DOHH2 (cell line): Measurements from ENCODE around the gene ZMIZ1.

Experiments
- EZH2phosphoT487 ChIP-seq: fragments of 200-600 bp; sonication (generic); IDR thresholded peaks from 2 replicates; pipeline ENCODE4 v1.6.1; 2017; ENCODE audit warnings: borderline replicate concordance, mild to moderate bottlenecking, antibody characterized with exemption, low read length, moderate library complexity, mixed read lengths
- TF ChIP-seq, protein P1 (sequence below): fragments of 200-600 bp; sonication (generic); IDR thresholded peaks from one replicate; pipeline ENCODE4 v1.5.1; 2014; ENCODE audit warnings: antibody characterized with exemption, mild to moderate bottlenecking, low read depth, low read length; ENCODE audit not compliant: poor library complexity, severe bottlenecking

DNA sequence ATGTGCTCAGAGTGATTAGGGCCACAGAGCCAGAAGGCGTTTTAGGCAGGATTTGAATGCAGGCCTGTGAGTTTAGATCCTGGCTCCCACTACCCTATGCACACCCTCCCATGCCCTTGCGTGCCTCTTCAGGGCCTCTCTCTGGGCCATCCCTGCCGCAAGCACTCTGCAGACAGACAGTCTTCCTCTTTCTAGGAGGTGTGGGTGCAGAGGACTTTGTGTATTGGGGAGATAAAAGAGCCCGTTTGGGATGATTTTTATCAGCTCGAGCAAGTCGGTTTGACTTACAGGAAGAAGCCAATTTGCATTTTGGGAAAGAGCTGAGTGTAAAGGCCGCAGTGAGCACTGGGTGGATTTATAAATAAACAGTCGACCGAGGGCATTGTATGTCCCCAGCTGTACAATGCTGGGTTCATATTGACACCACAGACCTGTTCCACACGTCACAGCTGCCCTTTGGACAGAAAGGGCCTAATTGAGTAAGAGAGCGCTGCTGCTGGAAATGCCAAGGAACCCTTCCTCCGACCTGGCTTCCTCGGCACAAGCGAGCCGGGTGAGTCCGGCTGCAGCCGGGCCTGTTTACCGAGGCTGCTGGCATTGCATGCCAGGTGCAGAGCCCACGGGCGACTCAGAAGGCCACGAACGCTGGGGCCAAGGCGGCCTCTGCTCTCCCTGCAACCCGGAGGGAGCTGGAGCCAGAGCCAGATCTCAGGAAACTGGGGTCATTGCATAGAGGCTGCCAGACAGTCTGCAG, 25.1 kb downstream of the ZMIZ1 start:
- TF ChIP-seq, protein P1, sequence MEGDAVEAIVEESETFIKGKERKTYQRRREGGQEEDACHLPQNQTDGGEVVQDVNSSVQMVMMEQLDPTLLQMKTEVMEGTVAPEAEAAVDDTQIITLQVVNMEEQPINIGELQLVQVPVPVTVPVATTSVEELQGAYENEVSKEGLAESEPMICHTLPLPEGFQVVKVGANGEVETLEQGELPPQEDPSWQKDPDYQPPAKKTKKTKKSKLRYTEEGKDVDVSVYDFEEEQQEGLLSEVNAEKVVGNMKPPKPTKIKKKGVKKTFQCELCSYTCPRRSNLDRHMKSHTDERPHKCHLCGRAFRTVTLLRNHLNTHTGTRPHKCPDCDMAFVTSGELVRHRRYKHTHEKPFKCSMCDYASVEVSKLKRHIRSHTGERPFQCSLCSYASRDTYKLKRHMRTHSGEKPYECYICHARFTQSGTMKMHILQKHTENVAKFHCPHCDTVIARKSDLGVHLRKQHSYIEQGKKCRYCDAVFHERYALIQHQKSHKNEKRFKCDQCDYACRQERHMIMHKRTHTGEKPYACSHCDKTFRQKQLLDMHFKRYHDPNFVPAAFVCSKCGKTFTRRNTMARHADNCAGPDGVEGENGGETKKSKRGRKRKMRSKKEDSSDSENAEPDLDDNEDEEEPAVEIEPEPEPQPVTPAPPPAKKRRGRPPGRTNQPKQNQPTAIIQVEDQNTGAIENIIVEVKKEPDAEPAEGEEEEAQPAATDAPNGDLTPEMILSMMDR: no peak
- no peak for TF ChIP-seq EZH2phosphoT487
